ENCODE results near the gene RPTOR.

Gene RPTOR

GRCh38 chr17:80594431-80595269, 50.0 kb downstream of the RPTOR start:
- DNase-seq (ENCODE audit: low read depth), result no peak
- H3K4me3 ChIP-seq (ENCODE audit: low read depth, low read length), result no peak overlapping the region
- TF ChIP-seq CTCF (IDR thresholded peaks at IDR 0.05; ENCODE audit: low read depth, low read length, missing control alignments), result no peak
- in situ Hi-C loops (cut with HindIII; ENCODE audit: low sequenced_read_pairs), result no loop called here

- in situ Hi-C loops (cut with HindIII; ENCODE audit: low sequenced_read_pairs), result no loop called here
These were observed 52.3 kb downstream of the RPTOR start for GRCh38 chr17:80596760-80597608.

GRCh38 chr17:80598813-80599545, 54.3 kb downstream of the RPTOR start:
- DNase-seq (ENCODE audit: low read depth), result no peak
- H3K4me3 ChIP-seq (ENCODE audit: low read depth, low read length), result no peak overlapping the region
- in situ Hi-C loops (cut with HindIII; ENCODE audit: low sequenced_read_pairs), result no loop called here
- TF ChIP-seq CTCF (IDR thresholded peaks at IDR 0.05; ENCODE audit: low read depth, low read length, missing control alignments), result no peak

More at GRCh38 chr17:80596760-80597608, 52.3 kb downstream of the RPTOR start:
- no peak overlapping the region for H3K4me3 ChIP-seq (ENCODE audit: low read depth, low read length)
- DNase-seq (ENCODE audit: low read depth), result no peak
- no peak for TF ChIP-seq CTCF (IDR thresholded peaks at IDR 0.05; ENCODE audit: low read depth, low read length, missing control alignments)

GRCh38 chr17:80599546-80600305, 55.1 kb downstream of the RPTOR start:
- DNase-seq (ENCODE audit: low read depth), result no peak
- TF ChIP-seq CTCF (IDR thresholded peaks at IDR 0.05; ENCODE audit: low read depth, low read length, missing control alignments), result no peak
- in situ Hi-C loops (cut with HindIII; ENCODE audit: low sequenced_read_pairs), result no loop called here
- no peak overlapping the region for H3K4me3 ChIP-seq (ENCODE audit: low read depth, low read length)

- in situ Hi-C loops (cut with HindIII; ENCODE audit: low sequenced_read_pairs), result no loop called here
- H3K4me3 ChIP-seq (ENCODE audit: low read depth, low read length), result no peak overlapping the region
- TF ChIP-seq CTCF (IDR thresholded peaks at IDR 0.05; ENCODE audit: low read depth, low read length, missing control alignments), result no peak
- DNase-seq (ENCODE audit: low read depth), result no peak
These were observed 56.5 kb downstream of the RPTOR start for GRCh38 chr17:80601146-80601545.
